Astrocyte of the hippocampus (primary cell): ENCODE results near the gene FCHSD2.
A peak's percentile ranks its signal among the peaks of the same experiment; 100 is the strongest.
"Not testable (repeated sequence)": the region's sequence is repeated elsewhere in the genome, so short reads cannot be mapped to it uniquely, and the experiment has no call there.

Source experiments
- DNase-seq: peaks from one replicate; pipeline ENCODE4 v3.0.0; 2011; ENCODE audit warnings: low read depth, low spot score

FCHSD2 gene

GRCh38 chr11:72821920-72822799 is 320.0 kb downstream of the FCHSD2 start:
- peak; percentile 97 for DNase-seq

- DNase-seq, result no peak
Measured at GRCh38 chr11:72821221-72821919, 320.7 kb downstream of the FCHSD2 start.

DNA sequence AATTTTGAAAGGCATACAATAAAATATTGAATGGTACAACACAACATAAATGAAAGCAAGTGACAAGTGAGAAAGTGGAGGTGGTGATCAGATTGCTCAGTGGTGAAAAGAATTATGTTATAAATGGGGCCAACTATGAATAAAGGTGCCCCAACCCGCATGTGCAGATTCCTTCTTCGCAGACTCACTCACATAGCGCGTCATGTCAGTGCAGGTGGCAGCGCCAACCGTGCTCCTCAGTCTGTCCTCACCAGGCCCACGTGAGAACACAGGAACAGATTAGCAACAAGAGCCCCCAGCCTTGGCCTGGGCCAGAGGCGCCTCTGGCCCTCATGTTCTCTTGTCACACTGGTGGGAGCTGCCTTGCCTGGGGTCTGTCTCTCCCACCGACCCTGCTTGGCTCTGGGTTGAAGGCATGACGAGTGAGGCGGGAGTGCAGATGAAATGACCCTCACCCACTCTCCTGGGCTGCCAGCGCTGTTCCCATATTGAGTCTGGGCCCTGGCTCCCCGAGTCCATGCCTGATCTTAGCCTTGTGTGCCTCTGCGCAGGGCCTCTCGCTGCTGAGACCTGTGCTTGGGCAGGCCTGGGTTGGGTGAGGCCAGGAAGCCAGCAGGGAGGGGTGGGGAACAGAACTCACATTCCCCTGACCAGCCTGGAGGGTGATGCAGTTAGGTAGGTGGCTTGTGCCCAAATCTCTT is 321.5 kb downstream of the FCHSD2 start:
- DNase-seq, result no peak

GRCh38 chr11:72818971-72819370 is 323.1 kb downstream of the FCHSD2 start:
- DNase-seq, result no peak

- no peak for DNase-seq
Measured at GRCh38 chr11:72817966-72818365, 324.2 kb downstream of the FCHSD2 start.

DNA sequence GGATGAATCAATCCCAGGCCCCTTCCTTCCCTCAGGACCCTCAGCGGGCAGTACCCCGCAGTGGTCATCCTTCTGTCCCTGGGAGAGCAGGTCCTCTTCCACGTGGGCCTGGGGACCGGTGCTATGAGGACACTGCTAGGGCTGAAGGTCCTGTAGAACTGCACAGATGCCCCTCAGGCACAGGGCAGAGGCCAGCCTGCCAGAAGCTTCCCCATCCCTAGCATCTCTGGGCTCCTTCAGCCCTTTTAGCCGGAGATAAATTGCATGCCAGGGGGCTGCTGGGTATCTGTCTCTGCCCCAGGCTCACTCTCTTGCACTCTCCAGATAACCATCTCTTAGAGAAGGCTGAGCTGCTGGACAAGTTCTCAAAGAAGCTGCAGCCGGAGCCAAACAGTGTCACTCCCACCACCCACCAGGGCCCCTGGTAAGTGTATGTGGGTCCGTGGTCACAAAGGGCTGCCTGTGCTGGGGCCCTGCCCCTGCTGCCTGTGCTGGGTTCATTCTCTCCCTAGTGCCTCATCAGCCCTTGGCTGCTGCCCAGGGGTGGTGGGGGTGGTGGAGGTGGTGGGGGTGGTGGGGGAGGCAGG is 325.6 kb downstream of the FCHSD2 start:
- DNase-seq, result no peak

GRCh38 chr11:72815110-72815618 is 327.0 kb downstream of the FCHSD2 start:
- DNase-seq, result peak; percentile 36

- DNase-seq, result peak; percentile 96
Measured at GRCh38 chr11:72814286-72815109, 327.6 kb downstream of the FCHSD2 start, which contains the start of gene ATG16L2. Gene ATG16L2, plus strand, starts transcription at chr11:72814411. Its CDS starts 35 bp downstream, at chr11:72814446.

- no peak for DNase-seq
Measured at GRCh38 chr11:72813740-72814285, 328.3 kb downstream of the FCHSD2 start.

GRCh38 chr11:72812967-72813739 is 329.0 kb downstream of the FCHSD2 start:
- peak; percentile 62 for DNase-seq

DNA sequence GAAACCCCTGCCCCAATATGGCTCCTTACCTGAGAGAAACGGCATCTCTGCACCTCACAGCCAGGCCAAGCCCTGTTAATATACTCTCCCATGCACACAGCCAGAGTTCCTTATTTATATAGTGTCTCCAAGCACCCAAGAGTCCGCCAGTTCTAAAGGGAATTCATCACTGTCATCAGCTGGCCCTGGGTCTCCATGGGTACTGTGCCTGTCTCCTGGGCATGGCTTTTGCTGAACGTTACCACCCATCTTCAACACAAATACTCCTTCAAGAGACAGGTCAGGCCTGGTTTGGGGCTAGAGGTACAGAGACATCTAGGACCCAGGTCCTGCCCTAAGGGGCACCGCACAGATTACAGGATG is 329.5 kb downstream of the FCHSD2 start:
- DNase-seq, result no peak

DNA sequence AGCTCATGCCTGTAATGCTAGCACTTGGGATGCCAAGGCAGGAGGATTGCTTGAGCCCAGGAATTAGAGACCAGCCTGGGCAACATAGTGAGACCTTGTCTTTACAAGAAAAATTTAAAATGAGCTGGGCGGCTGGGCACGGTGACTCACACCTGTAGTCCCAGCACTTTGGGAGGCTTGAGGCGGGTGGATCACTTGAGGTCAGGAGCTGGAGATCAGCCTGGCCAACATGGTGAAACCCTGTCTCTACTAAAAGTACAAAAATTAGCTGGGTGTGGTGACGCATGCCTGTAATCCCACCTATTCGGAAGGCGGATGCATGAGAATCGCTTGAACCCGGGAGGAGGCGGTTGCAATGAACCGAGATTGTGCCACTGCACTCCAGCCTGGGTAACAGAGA is 330.4 kb downstream of the FCHSD2 start:
- not testable (repeated sequence) for DNase-seq

GRCh38 chr11:72808331-72808798 is 333.8 kb downstream of the FCHSD2 start:
- DNase-seq, result no peak

GRCh38 chr11:72807792-72808191 is 334.3 kb downstream of the FCHSD2 start:
- DNase-seq, result no peak

GRCh38 chr11:72807021-72807693 is 335.0 kb downstream of the FCHSD2 start:
- no peak for DNase-seq

DNA sequence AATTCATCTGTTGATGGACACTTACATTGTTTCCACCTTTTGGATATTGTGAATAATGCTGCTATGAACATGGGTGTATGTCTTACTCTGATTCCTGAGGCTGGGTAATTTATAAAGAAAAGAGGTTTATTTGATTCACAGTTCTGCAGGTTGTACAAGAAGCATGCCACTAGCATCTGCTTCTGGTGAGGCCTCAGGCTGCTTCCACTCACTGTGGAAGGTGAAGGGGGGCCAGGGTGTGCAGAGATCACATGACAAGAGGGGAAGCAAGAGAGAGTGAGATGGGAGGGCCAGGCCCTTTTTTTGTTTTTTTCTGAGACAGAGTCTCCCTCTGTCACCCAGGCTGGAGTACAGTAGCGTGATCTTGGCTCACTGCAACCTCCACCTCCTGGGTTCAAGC is 335.7 kb downstream of the FCHSD2 start:
- not testable (repeated sequence) for DNase-seq

GRCh38 chr11:72805216-72805615 is 336.9 kb downstream of the FCHSD2 start:
- DNase-seq, result no peak

GRCh38 chr11:72802822-72803221 is 339.3 kb downstream of the FCHSD2 start:
- no peak for DNase-seq

DNA sequence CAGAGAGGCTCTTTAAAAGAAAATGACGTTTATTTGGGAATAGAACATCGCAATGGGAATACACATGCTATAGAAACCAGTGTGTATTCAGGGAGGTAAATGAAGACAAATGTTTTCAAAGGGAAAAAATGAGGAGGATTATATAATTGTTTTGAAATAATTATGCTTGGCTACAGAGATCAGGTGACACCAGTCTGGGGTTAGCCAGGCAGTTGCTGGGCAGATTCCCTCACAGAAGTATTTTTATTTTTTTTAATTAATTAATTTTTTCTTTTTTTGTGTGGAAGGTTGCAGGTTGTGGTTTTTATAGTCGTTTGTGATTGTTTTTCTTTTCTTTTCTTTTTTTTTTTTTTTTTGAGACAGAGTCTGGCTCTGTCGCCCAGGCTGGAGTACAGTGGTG is 342.7 kb downstream of the FCHSD2 start:
- no peak for DNase-seq
